ENCODE results near the gene RENBP. TPM values are rescaled to one million over a fixed set of nuclear protein-coding genes. Genes with fewer than 3 reads are reported as not detected.

RENBP gene
- total RNA-seq (2022; extraction: Qiagen RNA extraction) = 0.09 to 0.20 TPM (median 0.09 TPM) in 3 of 5 replicates, not detected in the others

GRCh38 chrX:153944140-153944799 lies at the start of gene RENBP:
Gene RENBP (minus strand): TSS chrX:153944643. CDS start chrX:153944610, 33 bp downstream.

GRCh38 chrX:153972368-153973126 lies 28.1 kb upstream of the RENBP start, which contains the start of gene TMEM187:
Gene TMEM187 (plus strand): TSS chrX:153972754. CDS start chrX:153982063, 9,309 bp downstream.

GRCh38 chrX:153971450-153972367 lies 27.3 kb upstream of the RENBP start, which contains the start of gene HCFC1:
Gene HCFC1 (minus strand): TSS chrX:153971818. CDS start chrX:153970840, 978 bp downstream.

GRCh38 chrX:153934762-153935325 lies 9.6 kb downstream of the RENBP start, which contains the start of gene NAA10:
Gene NAA10 (minus strand): TSS chrX:153935037. CDS start chrX:153934904, 133 bp downstream.

GRCh38 chrX:153925739-153926551 lies 18.5 kb downstream of the RENBP start, which contains the start of gene ARHGAP4:
Gene ARHGAP4 (minus strand): TSS chrX:153926264. CDS start chrX:153926202, 62 bp downstream.

GRCh38 chrX:153903991-153904957 lies 40.2 kb downstream of the RENBP start, which contains the start of gene AVPR2:
Gene AVPR2 (plus strand): TSS chrX:153904673. CDS start chrX:153905146, 473 bp downstream.

GRCh38 chrX:153885968-153886903 lies 58.2 kb downstream of the RENBP start, which contains the start of gene L1CAM:
Gene L1CAM (minus strand): TSS chrX:153886173. CDS start chrX:153875836, 10,337 bp downstream.

Other genes starting within 250 kb of the RENBP start
- 339 to 415 TPM (median 357 TPM) in 5 replicates for gene BCAP31, start 220.3 kb downstream of the RENBP start, total RNA-seq (2022; extraction: Qiagen RNA extraction)
- gene ABCD1, start 219.8 kb downstream of the RENBP start, total RNA-seq (2022; extraction: Qiagen RNA extraction) = 2.6 to 4.7 TPM (median 4.2 TPM) in 5 replicates
- 1.8 to 4.1 TPM (median 3.0 TPM) in 5 replicates for gene PLXNB3, start 180.4 kb downstream of the RENBP start, total RNA-seq (2022; extraction: Qiagen RNA extraction)
- gene SRPK3, start 163.6 kb downstream of the RENBP start, total RNA-seq (2022; extraction: Qiagen RNA extraction) = 0.03 to 0.06 TPM (median 0.05 TPM) in 5 replicates
- 51.1 to 66.0 TPM (median 64.4 TPM) in 5 replicates for gene IDH3G, start 150.3 kb downstream of the RENBP start, total RNA-seq (2022; extraction: Qiagen RNA extraction)
- gene SSR4, start 150.0 kb downstream of the RENBP start, total RNA-seq (2022; extraction: Qiagen RNA extraction) = 328 to 374 TPM (median 349 TPM) in 5 replicates
- gene PDZD4, start 114.1 kb downstream of the RENBP start, total RNA-seq (2022; extraction: Qiagen RNA extraction) = 2.9 to 4.0 TPM (median 3.4 TPM) in 5 replicates
- 18.1 to 23.9 TPM (median 20.8 TPM) in 5 replicates for gene L1CAM, start 58.5 kb downstream of the RENBP start, total RNA-seq (2022; extraction: Qiagen RNA extraction)
- gene AVPR2, start 40.0 kb downstream of the RENBP start, total RNA-seq (2022; extraction: Qiagen RNA extraction) = 0.05 TPM in 1 of 5 replicates, not detected in the others
- gene ARHGAP4, start 18.4 kb downstream of the RENBP start, total RNA-seq (2022; extraction: Qiagen RNA extraction) = 0.82 to 2.5 TPM (median 2.0 TPM) in 5 replicates
- gene NAA10, start 9.6 kb downstream of the RENBP start, total RNA-seq (2022; extraction: Qiagen RNA extraction) = 200 to 245 TPM (median 214 TPM) in 5 replicates
- 26.9 to 48.8 TPM (median 47.9 TPM) in 5 replicates for gene HCFC1, start 27.2 kb upstream of the RENBP start, total RNA-seq (2022; extraction: Qiagen RNA extraction)
- 4.0 to 6.5 TPM (median 4.7 TPM) in 5 replicates for gene TMEM187, start 28.1 kb upstream of the RENBP start, total RNA-seq (2022; extraction: Qiagen RNA extraction)
- 184 to 233 TPM (median 221 TPM) in 5 replicates for gene IRAK1, start 75.3 kb upstream of the RENBP start, total RNA-seq (2022; extraction: Qiagen RNA extraction)
- gene MECP2, start 153.1 kb upstream of the RENBP start, total RNA-seq (2022; extraction: Qiagen RNA extraction) = 16.2 to 25.6 TPM (median 22.5 TPM) in 5 replicates
- not detected in 5 replicates for gene OPN1LW, start 199.6 kb upstream of the RENBP start, total RNA-seq (2022; extraction: Qiagen RNA extraction)
- gene OPN1MW, start 238.0 kb upstream of the RENBP start, total RNA-seq (2022; extraction: Qiagen RNA extraction) = not detected in 5 replicates

All from A549 treated with dexamethasone at 1 μM for 4 hours (cell line).